Hematopoietic multipotent progenitor cell treated with erythropoietin and hydrocortisone succinate and interleukin-3 and kit ligand, for 17 days (in vitro differentiated cells): ENCODE data around the gene MYH7.
"Not testable (repeated sequence)": the region's sequence is repeated elsewhere in the genome, so short reads cannot be mapped to it uniquely, and the experiment has no call there.

Experiments used
- DNase-seq: peaks from one replicate; pipeline ENCODE4 v3.0.0-alpha.2; 2015; ENCODE audit warnings: low spot score

The MYH7 gene

GRCh38 chr14:23406725-23407355 lies 28.6 kb downstream of the MYH7 start:
- no peak for DNase-seq

- DNase-seq, result no peak
Measured at GRCh38 chr14:23406244-23406643, 29.2 kb downstream of the MYH7 start.

DNA sequence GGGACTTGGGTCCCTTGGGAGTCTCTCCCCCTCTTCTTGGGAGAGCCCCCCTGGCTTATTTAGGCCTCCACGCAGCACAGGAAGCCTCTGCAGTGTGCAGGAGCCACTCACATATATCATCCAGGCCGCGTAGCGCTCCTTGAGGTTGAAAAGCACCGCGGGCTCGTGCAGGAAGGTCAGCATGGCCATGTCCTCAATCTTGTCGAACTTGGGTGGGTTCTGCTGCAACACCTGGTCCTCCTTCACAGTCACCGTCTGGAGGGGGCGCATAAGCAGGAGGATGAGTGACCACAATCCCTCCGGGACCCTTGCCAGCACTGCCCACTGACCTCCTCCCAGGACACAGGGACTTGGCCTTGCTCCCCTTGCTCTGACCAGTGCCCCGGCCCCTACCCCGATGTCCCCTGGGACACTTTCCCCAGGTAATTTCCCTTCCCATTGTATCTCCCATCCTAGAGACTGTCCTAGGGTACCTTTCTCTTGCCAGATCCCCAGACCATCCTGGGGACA lies 29.9 kb downstream of the MYH7 start:
- no peak for DNase-seq

DNA sequence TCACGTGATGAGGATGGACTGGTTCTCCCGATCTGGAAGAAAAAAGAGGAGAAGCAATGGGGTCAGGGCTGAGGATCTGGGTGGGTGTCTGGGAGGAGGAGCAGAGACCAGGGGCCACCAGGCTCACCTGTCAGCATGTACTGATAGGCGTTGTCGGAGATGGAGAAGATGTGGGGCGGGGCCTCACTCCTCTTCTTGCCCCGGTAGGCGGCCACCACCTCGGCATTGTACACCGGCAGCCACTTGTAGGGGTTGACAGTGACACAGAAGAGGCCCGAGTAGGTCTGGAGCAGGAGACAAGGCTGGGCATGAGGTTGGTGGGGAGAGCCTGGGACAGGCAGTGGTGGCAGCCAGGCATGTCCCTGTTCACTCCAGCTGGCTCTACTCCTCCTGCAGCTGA lies 30.4 kb downstream of the MYH7 start:
- DNase-seq, result no peak

GRCh38 chr14:23404331-23404900 lies 31.0 kb downstream of the MYH7 start:
- no peak for DNase-seq

- no peak for DNase-seq
Measured at GRCh38 chr14:23403908-23404307, 31.6 kb downstream of the MYH7 start.

- DNase-seq, result no peak
Measured at GRCh38 chr14:23403139-23403438, 32.4 kb downstream of the MYH7 start.

GRCh38 chr14:23402296-23403138 lies 32.9 kb downstream of the MYH7 start:
- DNase-seq, result no peak

DNA sequence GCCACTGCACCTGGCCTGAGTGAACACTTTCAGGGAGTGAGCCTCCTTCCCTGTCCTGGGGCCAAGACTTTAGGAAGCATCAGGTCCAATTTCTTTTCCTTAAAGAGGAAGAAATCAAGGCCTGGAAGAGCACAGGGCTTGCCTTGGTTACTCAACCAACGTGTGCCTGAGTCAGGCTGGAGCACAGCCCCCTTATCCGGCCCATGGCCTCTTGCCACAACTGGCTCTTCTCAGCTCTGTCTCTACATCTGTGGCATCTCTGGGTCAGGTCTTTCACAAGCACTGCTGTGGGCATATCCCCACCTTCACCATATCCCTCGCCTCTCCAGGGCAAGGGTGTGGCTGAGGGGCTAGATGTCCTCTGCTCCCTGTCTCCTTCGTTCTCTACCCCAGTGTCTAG lies 34.2 kb downstream of the MYH7 start:
- DNase-seq, result no peak

GRCh38 chr14:23400496-23401149 lies 34.8 kb downstream of the MYH7 start:
- not testable (repeated sequence) for DNase-seq

DNA sequence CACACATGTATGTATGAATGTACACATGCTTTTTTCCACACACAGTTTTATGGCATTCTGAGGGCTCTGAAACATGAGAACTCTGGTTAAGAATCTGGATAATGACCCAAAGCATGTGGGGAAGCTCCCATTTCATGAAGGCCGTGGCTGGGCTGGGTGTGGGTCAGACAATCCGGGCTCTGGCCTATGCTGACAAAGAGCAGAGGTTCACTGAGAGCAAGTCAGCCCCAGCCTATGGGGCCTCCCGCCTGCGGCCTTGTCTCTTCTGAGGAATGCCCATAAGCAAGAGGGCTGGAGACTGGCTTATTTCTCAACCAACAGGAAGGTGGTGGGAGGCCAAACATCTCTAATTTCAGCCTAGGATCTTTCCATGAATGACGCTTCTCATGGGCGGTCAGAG lies 35.9 kb downstream of the MYH7 start:
- DNase-seq, result no peak

DNA sequence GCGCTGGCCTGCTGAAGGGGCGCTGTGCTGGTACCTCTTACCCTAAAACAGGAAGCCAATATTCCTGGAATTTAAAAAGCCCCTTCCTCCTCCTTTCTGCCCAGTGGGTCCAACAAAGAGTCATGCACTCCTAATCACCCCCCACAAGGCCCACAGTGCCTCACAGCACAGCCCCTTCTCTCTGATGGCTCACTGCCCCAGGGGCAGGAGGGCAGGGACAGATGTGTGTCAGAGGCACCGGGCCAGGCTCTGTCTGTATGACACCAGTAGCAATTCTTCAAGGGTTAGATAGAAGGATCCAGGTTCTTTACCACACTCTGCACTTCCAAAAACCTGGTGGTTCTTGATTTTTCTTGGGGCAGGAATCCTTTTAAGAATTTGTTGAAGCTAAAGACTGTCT lies 36.3 kb downstream of the MYH7 start:
- DNase-seq, result no peak

GRCh38 chr14:23398348-23398747 lies 37.1 kb downstream of the MYH7 start:
- DNase-seq, result no peak

DNA sequence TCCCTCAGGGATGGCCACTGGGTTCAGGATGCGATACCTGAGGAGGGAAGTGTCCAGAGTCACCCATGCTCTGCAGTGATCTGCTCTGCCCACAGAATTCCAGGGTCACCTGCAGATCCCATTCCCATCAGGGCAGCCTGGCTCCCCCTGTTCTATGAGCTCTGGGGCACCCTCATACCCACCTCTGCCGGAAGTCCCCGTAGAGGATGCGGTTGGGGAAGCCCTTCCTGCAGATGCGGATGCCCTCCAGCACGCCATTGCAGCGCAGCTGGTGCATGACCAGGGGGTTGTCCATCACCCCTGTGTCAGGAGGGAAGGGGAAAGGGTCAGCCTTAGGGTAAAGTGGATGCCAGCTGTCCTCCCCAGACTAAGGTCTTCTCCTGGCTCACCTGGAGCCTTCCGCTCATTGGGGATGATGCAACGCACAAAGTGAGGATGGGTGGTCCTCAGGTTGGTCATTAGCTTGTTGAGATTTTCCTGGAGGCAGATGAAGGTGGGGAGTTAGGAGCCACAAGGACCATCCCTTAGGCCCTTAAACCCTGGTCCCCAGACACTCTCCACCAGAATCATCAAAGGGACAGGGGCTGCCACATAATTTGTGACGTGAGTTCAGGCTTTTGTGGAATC lies 38.6 kb downstream of the MYH7 start:
- DNase-seq, result no peak

- DNase-seq, result no peak
Measured at GRCh38 chr14:23396126-23396525, 39.3 kb downstream of the MYH7 start.

GRCh38 chr14:23392613-23393012 lies 42.8 kb downstream of the MYH7 start:
- DNase-seq, result no peak

GRCh38 chr14:23389871-23390270 lies 45.6 kb downstream of the MYH7 start:
- not testable (repeated sequence) for DNase-seq

GRCh38 chr14:23389396-23389795 lies 46.1 kb downstream of the MYH7 start:
- DNase-seq, result no peak

- DNase-seq, result no peak
Measured at GRCh38 chr14:23388996-23389395, 46.5 kb downstream of the MYH7 start.

DNA sequence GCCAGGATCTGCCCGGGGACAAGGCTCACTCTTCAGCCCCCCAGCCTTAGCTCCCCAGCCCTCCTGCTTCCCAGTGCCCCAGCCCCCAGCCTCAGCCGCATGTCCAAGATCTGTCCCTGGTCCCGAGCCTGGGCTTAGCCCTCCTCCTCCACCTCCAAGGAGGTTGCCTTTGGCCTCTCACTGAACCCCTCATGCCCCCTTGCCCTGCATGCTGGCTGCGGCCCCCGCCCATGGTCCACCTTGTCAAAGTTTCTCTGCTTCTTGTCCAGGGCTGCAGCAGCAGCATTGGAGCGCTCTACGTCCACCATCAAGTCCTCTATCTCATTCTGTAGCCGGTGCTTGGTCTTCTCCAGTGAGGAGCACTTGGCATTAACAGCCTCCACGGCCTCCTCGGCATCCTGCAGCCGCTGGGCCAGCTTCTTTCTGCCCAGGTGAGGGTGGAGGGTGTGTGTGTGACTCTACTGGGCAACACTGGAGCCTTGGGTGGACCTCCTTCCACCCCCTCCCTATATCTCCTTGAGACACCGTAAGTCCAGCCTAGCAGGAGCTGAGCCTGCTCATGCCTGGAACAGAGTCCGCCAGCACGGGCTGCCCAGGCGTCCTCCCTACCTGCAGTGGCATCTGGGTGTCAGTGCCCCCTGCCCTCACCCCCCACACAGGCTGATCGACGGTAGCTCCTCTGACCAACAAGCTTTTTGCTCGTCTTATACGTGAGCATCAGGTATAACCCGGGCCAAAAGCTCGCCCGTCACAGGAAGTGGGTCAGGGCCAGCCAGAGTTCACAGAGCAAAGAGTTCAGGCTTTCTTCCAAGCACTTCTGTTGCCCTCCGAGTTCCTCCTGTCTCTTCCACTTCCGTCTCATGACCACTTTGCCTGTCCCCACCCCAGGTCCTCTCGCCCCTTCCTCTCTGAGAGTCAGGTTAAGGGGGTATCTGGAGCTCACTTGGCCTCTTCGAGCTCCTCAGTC lies 47.3 kb downstream of the MYH7 start:
- DNase-seq, result no peak

DNA sequence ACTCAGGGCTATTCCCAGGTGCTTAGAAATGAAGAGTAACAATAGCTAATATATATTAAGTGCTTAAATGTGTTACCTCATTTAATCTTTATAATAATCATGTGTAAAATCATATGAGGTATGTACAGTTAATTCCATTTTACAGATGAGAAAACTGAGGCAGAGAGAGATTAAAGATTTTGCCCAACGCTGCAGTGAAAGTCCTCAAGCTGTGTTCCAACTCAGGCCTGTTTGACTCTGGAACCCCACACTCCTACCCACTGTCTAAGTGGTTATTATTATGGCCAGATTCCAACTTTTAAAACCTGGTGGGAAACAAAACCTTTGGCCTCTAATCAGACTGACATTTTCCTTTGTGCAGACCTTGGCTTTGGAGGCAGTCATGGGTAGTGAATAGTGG lies 48.5 kb downstream of the MYH7 start:
- DNase-seq, result no peak
